Measurements from ENCODE around the gene NOTUM.

NOTUM gene

GRCh38 chr17:81957691-81958432 lies 3.1 kb downstream of the NOTUM start:
- TF ChIP-seq EGR1 (IDR thresholded peaks at IDR 0.05) (no peak), TCF12 (IDR thresholded peaks at IDR 0.05; ENCODE audit: low read depth) (no peak), EP300 (IDR thresholded peaks at IDR 0.05; ENCODE audit: borderline replicate concordance) (no peak)
- TF ChIP-seq, protein P1, sequence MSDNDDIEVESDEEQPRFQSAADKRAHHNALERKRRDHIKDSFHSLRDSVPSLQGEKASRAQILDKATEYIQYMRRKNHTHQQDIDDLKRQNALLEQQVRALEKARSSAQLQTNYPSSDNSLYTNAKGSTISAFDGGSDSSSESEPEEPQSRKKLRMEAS (IDR thresholded peaks at IDR 0.05), result no peak

GRCh38 chr17:81956607-81957589 lies 4.1 kb downstream of the NOTUM start:
- no peak for TF ChIP-seq TAF1 (IDR thresholded peaks at IDR 0.05; ENCODE audit: low read depth)
- TF ChIP-seq EP300 (IDR thresholded peaks at IDR 0.05; ENCODE audit: borderline replicate concordance), result no peak
- TF ChIP-seq, protein P1 (IDR thresholded peaks at IDR 0.05), result no peak
- no peak for TF ChIP-seq NFIC (IDR thresholded peaks at IDR 0.05)
- TF ChIP-seq CREB1 (IDR thresholded peaks at IDR 0.05; ENCODE audit: low read depth), result no peak
- TF ChIP-seq ZBTB7A (IDR thresholded peaks at IDR 0.05; ENCODE audit: low read depth), result no peak

DNA sequence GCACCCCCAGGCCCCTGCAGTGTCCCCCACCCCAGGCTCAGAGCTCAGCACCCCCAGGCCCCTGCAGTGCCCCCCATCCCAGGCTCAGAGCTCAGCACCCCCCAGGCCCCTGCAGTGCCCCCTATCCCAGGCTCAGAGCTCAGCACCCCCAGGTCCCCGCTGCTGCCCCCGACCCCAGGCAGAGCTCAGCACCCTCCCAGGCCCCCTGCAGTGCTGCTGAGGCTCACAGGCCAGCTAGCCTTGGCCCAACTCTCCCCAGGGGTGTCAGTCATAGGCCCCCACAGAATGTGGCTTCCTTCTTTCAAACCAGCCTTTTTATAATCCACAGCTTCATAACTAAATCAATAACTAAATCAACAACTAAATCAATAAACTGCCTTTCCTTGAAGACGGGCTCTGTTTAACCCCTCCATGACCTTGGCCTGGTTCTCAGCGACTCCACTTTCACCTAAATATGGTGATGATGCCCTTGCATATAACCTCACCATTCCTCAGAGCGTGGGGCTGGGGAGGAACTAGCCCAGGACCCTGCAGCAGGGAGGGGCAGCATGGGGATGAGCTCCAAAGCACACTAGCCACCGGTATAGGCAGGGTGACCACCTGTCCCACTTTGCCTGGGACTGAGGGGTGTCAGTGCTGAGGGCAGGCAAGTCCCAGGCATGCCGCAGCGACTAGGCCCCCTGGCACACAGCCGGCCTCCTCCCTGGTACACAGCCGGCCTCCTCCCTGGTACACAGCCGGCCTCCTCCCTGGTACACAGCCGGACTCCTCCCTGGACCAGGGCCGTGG lies 5.0 kb downstream of the NOTUM start:
- TF ChIP-seq FOXM1 (IDR thresholded peaks at IDR 0.05; ENCODE audit: borderline replicate concordance, low read depth) (no peak), USF1 (IDR thresholded peaks at IDR 0.05) (no peak), TAF1 (IDR thresholded peaks at IDR 0.05; ENCODE audit: low read depth) (no peak), TEAD4 (IDR thresholded peaks at IDR 0.05) (no peak), CREB1 (IDR thresholded peaks at IDR 0.05; ENCODE audit: low read depth) (no peak), ZBTB7A (IDR thresholded peaks at IDR 0.05; ENCODE audit: low read depth) (no peak)
- TF ChIP-seq, protein P2, sequence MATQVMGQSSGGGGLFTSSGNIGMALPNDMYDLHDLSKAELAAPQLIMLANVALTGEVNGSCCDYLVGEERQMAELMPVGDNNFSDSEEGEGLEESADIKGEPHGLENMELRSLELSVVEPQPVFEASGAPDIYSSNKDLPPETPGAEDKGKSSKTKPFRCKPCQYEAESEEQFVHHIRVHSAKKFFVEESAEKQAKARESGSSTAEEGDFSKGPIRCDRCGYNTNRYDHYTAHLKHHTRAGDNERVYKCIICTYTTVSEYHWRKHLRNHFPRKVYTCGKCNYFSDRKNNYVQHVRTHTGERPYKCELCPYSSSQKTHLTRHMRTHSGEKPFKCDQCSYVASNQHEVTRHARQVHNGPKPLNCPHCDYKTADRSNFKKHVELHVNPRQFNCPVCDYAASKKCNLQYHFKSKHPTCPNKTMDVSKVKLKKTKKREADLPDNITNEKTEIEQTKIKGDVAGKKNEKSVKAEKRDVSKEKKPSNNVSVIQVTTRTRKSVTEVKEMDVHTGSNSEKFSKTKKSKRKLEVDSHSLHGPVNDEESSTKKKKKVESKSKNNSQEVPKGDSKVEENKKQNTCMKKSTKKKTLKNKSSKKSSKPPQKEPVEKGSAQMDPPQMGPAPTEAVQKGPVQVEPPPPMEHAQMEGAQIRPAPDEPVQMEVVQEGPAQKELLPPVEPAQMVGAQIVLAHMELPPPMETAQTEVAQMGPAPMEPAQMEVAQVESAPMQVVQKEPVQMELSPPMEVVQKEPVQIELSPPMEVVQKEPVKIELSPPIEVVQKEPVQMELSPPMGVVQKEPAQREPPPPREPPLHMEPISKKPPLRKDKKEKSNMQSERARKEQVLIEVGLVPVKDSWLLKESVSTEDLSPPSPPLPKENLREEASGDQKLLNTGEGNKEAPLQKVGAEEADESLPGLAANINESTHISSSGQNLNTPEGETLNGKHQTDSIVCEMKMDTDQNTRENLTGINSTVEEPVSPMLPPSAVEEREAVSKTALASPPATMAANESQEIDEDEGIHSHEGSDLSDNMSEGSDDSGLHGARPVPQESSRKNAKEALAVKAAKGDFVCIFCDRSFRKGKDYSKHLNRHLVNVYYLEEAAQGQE (IDR thresholded peaks at IDR 0.05; ENCODE audit: low read depth), result no peak
- TF ChIP-seq, protein P1 (IDR thresholded peaks at IDR 0.05), result no peak

GRCh38 chr17:81955058-81955681 lies 5.8 kb downstream of the NOTUM start:
- TF ChIP-seq CREB1 (IDR thresholded peaks at IDR 0.05; ENCODE audit: low read depth) (no peak), NFIC (IDR thresholded peaks at IDR 0.05) (no peak), EGR1 (IDR thresholded peaks at IDR 0.05) (no peak), TEAD4 (IDR thresholded peaks at IDR 0.05) (no peak), FOXM1 (IDR thresholded peaks at IDR 0.05; ENCODE audit: borderline replicate concordance, low read depth) (no peak), TAF1 (IDR thresholded peaks at IDR 0.05; ENCODE audit: low read depth) (no peak), RAD21 (IDR thresholded peaks at IDR 0.05; ENCODE audit: low read depth) (no peak), EP300 (IDR thresholded peaks at IDR 0.05; ENCODE audit: borderline replicate concordance) (no peak), CEBPB (IDR thresholded peaks at IDR 0.05) (no peak), TCF12 (IDR thresholded peaks at IDR 0.05; ENCODE audit: low read depth) (no peak)
- TF ChIP-seq, protein P2 (IDR thresholded peaks at IDR 0.05; ENCODE audit: low read depth), result no peak
- TF ChIP-seq, protein P1 (IDR thresholded peaks at IDR 0.05), result no peak
